CD4-positive, CD25-positive, alpha-beta regulatory T cell (primary cell): ENCODE results near the gene PCDHB1. TPM values are rescaled to one million over a fixed set of nuclear protein-coding genes. Genes with fewer than 3 reads are reported as not detected.

Source experiments
- ATAC-seq, 2 donors: fragments of 150-1000 bp; cut with Tn5 transposase; one replicate each; pipeline ENCODE4 v1.10.0; 2021; ENCODE audit warnings: low read depth in 2 of 2, moderate number of reproducible peaks in 2 of 2, moderate library complexity in 1 of 2
- DNase-seq, 3 donors: peaks; one replicate each; pipeline versions ENCODE4 v3.0.0 to v3.0.0-alpha.2; 2012 to 2022; ENCODE audit warnings: mixed read lengths in 1 of 3
- H3K27ac ChIP-seq: one replicate; pipeline ENCODE4 v1.7.0; 2013; ENCODE audit warnings: mild to moderate bottlenecking, low read length; ENCODE audit not compliant: insufficient read depth, poor library complexity, severe bottlenecking
- H3K27me3 ChIP-seq: one replicate; pipeline ENCODE4 v1.7.0; 2013; ENCODE audit warnings: low read length; ENCODE audit not compliant: control insufficient read depth, insufficient read depth
- H3K36me3 ChIP-seq: one replicate; pipeline ENCODE4 v1.7.0; 2013; ENCODE audit warnings: mild to moderate bottlenecking, low read length, moderate library complexity; ENCODE audit not compliant: control insufficient read depth, insufficient read depth
- H3K4me1 ChIP-seq: 2 replicates; pipeline ENCODE4 v1.7.0; 2013; ENCODE audit warnings: mild to moderate bottlenecking, low read length; ENCODE audit not compliant: insufficient read depth, control insufficient read depth, poor library complexity, severe bottlenecking
- H3K4me3 ChIP-seq: one replicate; pipeline ENCODE4 v1.7.0; 2013; ENCODE audit warnings: low read depth, mild to moderate bottlenecking, low read length, moderate library complexity
- H3K9me3 ChIP-seq, 2 experiments: 1 replicate in 1 of 2; 2 replicates in 1 of 2; pipeline ENCODE4 v1.7.0; 2013; ENCODE audit warnings: low read length in 2 of 2, mild to moderate bottlenecking in 1 of 2, moderate library complexity in 1 of 2; ENCODE audit not compliant: control insufficient read depth in 2 of 2
- H3K27ac Mint-ChIP-seq, 3 donors: one replicate each; pipeline ENCODE4 v1.8.0; 2020 to 2022; ENCODE audit warnings: mild to moderate bottlenecking in 3 of 3, mixed read lengths in 3 of 3, moderate library complexity in 2 of 3
- H3K27me3 Mint-ChIP-seq: one replicate; pipeline ENCODE4 v1.8.0; 2022; ENCODE audit warnings: mild to moderate bottlenecking, mixed read lengths
- H3K36me3 Mint-ChIP-seq: one replicate; pipeline ENCODE4 v1.8.0; 2020; ENCODE audit warnings: mixed read lengths
- H3K4me1 Mint-ChIP-seq, 4 donors: one replicate each; pipeline ENCODE4 v1.8.0; 2020 to 2022; ENCODE audit warnings: mixed read lengths in 4 of 4, mild to moderate bottlenecking in 1 of 4
- H3K4me3 Mint-ChIP-seq, 4 donors: one replicate each; pipeline ENCODE4 v1.8.0; 2020 to 2022; ENCODE audit warnings: mild to moderate bottlenecking in 4 of 4, mixed read lengths in 4 of 4, moderate library complexity in 3 of 4
- H3K9me3 Mint-ChIP-seq, 7 donors: one replicate each; pipeline ENCODE4 v1.8.0; 2020 to 2022; ENCODE audit warnings: mixed read lengths in 7 of 7, mild to moderate bottlenecking in 3 of 7, moderate library complexity in 2 of 7
- polyA plus RNA-seq, 4 donors: library from polyadenylated mRNA; unstranded; fragments of 300-500 nt; fragmentation: Illumina TruSeq; gene quantifications; one replicate each; pipeline ENCODE4 v1.2.3, GENCODE V29; 2021
- total RNA-seq: library from RNA; stranded (reverse); gene quantifications from one replicate; pipeline ENCODE4 v1.2.3, GENCODE V29; 2022

PCDHB1 gene
- total and polyA plus RNA-seq, 5 donors from 2014 or later: not detected

- H3K9me3 Mint-ChIP-seq: peaks cover 0 to 11% (median 2%) of the 10 kb centered on the region in 7 donors
These were observed 10.9 kb upstream of the PCDHB1 start for GRCh38 chr5:141040093-141040770.

GRCh38 chr5:141040771-141041426, 10.3 kb upstream of the PCDHB1 start:
- no peak for ATAC-seq
- no peak overlapping the region for H3K27ac Mint-ChIP-seq
- no peak overlapping the region for H3K4me3 ChIP-seq
- H3K27me3 ChIP-seq: peaks cover 3% of the 10 kb centered on the region
- H3K27ac ChIP-seq: no peak overlapping the region
- H3K4me1 ChIP-seq: no peaks in the 10 kb centered on the region
- H3K27me3 Mint-ChIP-seq: no peaks in the 10 kb centered on the region
- DNase-seq: peak; percentile 9 to 71 (median 48)
- H3K36me3 ChIP-seq: no peaks in the 10 kb centered on the region
- peaks cover 2 to 16% of the 10 kb centered on the region in 2 experiments for H3K9me3 ChIP-seq
- H3K4me3 Mint-ChIP-seq: no peak overlapping the region
- no peaks in the 10 kb centered on the region for H3K4me1 Mint-ChIP-seq
- H3K9me3 Mint-ChIP-seq: peaks cover 0 to 15% (median 2%) of the 10 kb centered on the region in 7 donors
- no peaks in the 10 kb centered on the region for H3K36me3 Mint-ChIP-seq

More at GRCh38 chr5:141040093-141040770, 10.9 kb upstream of the PCDHB1 start:
- H3K4me3 ChIP-seq: no peak overlapping the region
- ATAC-seq: no peak
- no peak for DNase-seq
- H3K27me3 ChIP-seq: peaks cover 3% of the 10 kb centered on the region
- H3K4me1 Mint-ChIP-seq: no peaks in the 10 kb centered on the region
- no peak overlapping the region for H3K27ac ChIP-seq
- no peaks in the 10 kb centered on the region for H3K4me1 ChIP-seq
- no peaks in the 10 kb centered on the region for H3K27me3 Mint-ChIP-seq
- no peak overlapping the region for H3K4me3 Mint-ChIP-seq
- no peak overlapping the region for H3K27ac Mint-ChIP-seq
- H3K9me3 ChIP-seq: peaks cover 2 to 16% of the 10 kb centered on the region in 2 experiments
- no peaks in the 10 kb centered on the region for H3K36me3 ChIP-seq
- H3K36me3 Mint-ChIP-seq: no peaks in the 10 kb centered on the region

GRCh38 chr5:141041427-141041785, 9.8 kb upstream of the PCDHB1 start:
- H3K4me3 ChIP-seq: no peak overlapping the region
- no peaks in the 10 kb centered on the region for H3K36me3 Mint-ChIP-seq
- H3K4me1 Mint-ChIP-seq: no peaks in the 10 kb centered on the region
- H3K4me3 Mint-ChIP-seq: no peak overlapping the region
- no peak for ATAC-seq
- peaks cover 3% of the 10 kb centered on the region for H3K27me3 ChIP-seq
- H3K27me3 Mint-ChIP-seq: no peaks in the 10 kb centered on the region
- H3K9me3 ChIP-seq: peaks cover 2 to 16% of the 10 kb centered on the region in 2 experiments
- no peak for DNase-seq
- no peaks in the 10 kb centered on the region for H3K36me3 ChIP-seq
- peaks cover 0 to 15% (median 2%) of the 10 kb centered on the region in 7 donors for H3K9me3 Mint-ChIP-seq
- H3K27ac ChIP-seq: no peak overlapping the region
- no peaks in the 10 kb centered on the region for H3K4me1 ChIP-seq
- no peak overlapping the region for H3K27ac Mint-ChIP-seq

- H3K4me1 ChIP-seq: no peaks in the 10 kb centered on the region
- Mint-ChIP-seq H3K4me1 (no peaks in the 10 kb centered on the region), H3K27ac (no peak overlapping the region), H3K9me3 (peaks cover 0 to 14% (median 4%) of the 10 kb centered on the region in 7 donors), H3K4me3 (no peak overlapping the region), H3K36me3 (no peaks in the 10 kb centered on the region), H3K27me3 (no peaks in the 10 kb centered on the region)
- ATAC-seq: no peak
- no peaks in the 10 kb centered on the region for H3K36me3 ChIP-seq
- DNase-seq: no peak
- H3K27ac ChIP-seq: no peak overlapping the region
- H3K27me3 ChIP-seq: peaks cover 4% of the 10 kb centered on the region
- peaks cover 2 to 16% of the 10 kb centered on the region in 2 experiments for H3K9me3 ChIP-seq
- H3K4me3 ChIP-seq: no peak overlapping the region
These were observed 8.6 kb upstream of the PCDHB1 start for GRCh38 chr5:141042555-141042954.

- Mint-ChIP-seq H3K27me3 (peaks cover 21% of the 10 kb centered on the region), H3K4me3 (peak overlapping the region in 3 of 4 donors; percentile 58 to 75 (median 65)), H3K9me3 (peaks cover 0 to 14% (median 7%) of the 10 kb centered on the region in 7 donors), H3K4me1 (peaks cover 0 to 8% (median 0%) of the 10 kb centered on the region in 4 donors), H3K36me3 (no peaks in the 10 kb centered on the region), H3K27ac (no peak overlapping the region)
- Histone ChIP-seq H3K36me3 (no peaks in the 10 kb centered on the region), H3K27ac (no peak overlapping the region), H3K4me3 (no peak overlapping the region), H3K9me3 (peaks cover 2 to 12% of the 10 kb centered on the region in 2 experiments), H3K27me3 (peaks cover 1% of the 10 kb centered on the region), H3K4me1 (no peaks in the 10 kb centered on the region)
- no peak for ATAC-seq
- no peak for DNase-seq
These were observed 320 bp downstream of the PCDHB1 start for GRCh38 chr5:141051521-141051866.

- Mint-ChIP-seq H3K36me3 (no peaks in the 10 kb centered on the region), H3K4me3 (no peak overlapping the region), H3K27ac (no peak overlapping the region), H3K9me3 (peaks cover 1 to 14% (median 6%) of the 10 kb centered on the region in 7 donors), H3K4me1 (peaks cover 0 to 9% (median 3%) of the 10 kb centered on the region in 4 donors), H3K27me3 (peaks cover 6% of the 10 kb centered on the region)
- Histone ChIP-seq H3K9me3 (no peaks in the 10 kb centered on the region), H3K27me3 (no peaks in the 10 kb centered on the region), H3K4me1 (no peaks in the 10 kb centered on the region), H3K27ac (no peak overlapping the region), H3K36me3 (no peaks in the 10 kb centered on the region), H3K4me3 (no peak overlapping the region)
- no peak for DNase-seq
- ATAC-seq: no peak
These were observed 26.7 kb downstream of the PCDHB1 start for GRCh38 chr5:141077826-141078225.

GRCh38 chr5:141082228-141082627, 31.1 kb downstream of the PCDHB1 start:
- no peaks in the 10 kb centered on the region for H3K36me3 ChIP-seq
- Mint-ChIP-seq H3K4me3 (no peak overlapping the region), H3K4me1 (peaks cover 0 to 10% (median 5%) of the 10 kb centered on the region in 4 donors), H3K27ac (no peak overlapping the region), H3K36me3 (no peaks in the 10 kb centered on the region), H3K27me3 (peaks cover 17% of the 10 kb centered on the region), H3K9me3 (peaks cover 2 to 13% (median 4%) of the 10 kb centered on the region in 7 donors)
- no peaks in the 10 kb centered on the region for H3K4me1 ChIP-seq
- no peaks in the 10 kb centered on the region for H3K27me3 ChIP-seq
- no peak for DNase-seq
- no peak overlapping the region for H3K27ac ChIP-seq
- ATAC-seq: no peak
- H3K9me3 ChIP-seq: peaks cover 0 to 7% of the 10 kb centered on the region in 2 experiments
- no peak overlapping the region for H3K4me3 ChIP-seq
